Measurements from ENCODE around the gene PHF21A.

GRCh38 chr11:45919806-45920530 lies 201.3 kb downstream of the PHF21A start:
- TF ChIP-seq, protein P1, sequence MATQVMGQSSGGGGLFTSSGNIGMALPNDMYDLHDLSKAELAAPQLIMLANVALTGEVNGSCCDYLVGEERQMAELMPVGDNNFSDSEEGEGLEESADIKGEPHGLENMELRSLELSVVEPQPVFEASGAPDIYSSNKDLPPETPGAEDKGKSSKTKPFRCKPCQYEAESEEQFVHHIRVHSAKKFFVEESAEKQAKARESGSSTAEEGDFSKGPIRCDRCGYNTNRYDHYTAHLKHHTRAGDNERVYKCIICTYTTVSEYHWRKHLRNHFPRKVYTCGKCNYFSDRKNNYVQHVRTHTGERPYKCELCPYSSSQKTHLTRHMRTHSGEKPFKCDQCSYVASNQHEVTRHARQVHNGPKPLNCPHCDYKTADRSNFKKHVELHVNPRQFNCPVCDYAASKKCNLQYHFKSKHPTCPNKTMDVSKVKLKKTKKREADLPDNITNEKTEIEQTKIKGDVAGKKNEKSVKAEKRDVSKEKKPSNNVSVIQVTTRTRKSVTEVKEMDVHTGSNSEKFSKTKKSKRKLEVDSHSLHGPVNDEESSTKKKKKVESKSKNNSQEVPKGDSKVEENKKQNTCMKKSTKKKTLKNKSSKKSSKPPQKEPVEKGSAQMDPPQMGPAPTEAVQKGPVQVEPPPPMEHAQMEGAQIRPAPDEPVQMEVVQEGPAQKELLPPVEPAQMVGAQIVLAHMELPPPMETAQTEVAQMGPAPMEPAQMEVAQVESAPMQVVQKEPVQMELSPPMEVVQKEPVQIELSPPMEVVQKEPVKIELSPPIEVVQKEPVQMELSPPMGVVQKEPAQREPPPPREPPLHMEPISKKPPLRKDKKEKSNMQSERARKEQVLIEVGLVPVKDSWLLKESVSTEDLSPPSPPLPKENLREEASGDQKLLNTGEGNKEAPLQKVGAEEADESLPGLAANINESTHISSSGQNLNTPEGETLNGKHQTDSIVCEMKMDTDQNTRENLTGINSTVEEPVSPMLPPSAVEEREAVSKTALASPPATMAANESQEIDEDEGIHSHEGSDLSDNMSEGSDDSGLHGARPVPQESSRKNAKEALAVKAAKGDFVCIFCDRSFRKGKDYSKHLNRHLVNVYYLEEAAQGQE (IDR thresholded peaks at IDR 0.05; ENCODE audit: low read depth, low read length), result no peak
- no peak for TF ChIP-seq CTCF (IDR thresholded peaks at IDR 0.05 in 2 of 3, conservative IDR thresholded peaks at IDR 0.05 in 1 of 3; ENCODE audit: control insufficient read depth in 2 of 3, extremely low read depth in 1 of 3, insufficient read depth in 1 of 3, low read depth in 3 of 3, low read length in 3 of 3)
- no peak for TF ChIP-seq MAX (IDR thresholded peaks at IDR 0.05; ENCODE audit: low read depth, low read length)
- no peak for TF ChIP-seq GABPA (IDR thresholded peaks at IDR 0.05; ENCODE audit: low read depth)

Measured in GM12878 (cell line).